Measurements from ENCODE around the gene PRKG2.

- no peak for TF ChIP-seq CTCF (IDR thresholded peaks at IDR 0.05)
- no peak for TF ChIP-seq POLR2AphosphoS5 (IDR thresholded peaks at IDR 0.05)
- no peak for TF ChIP-seq POLR2A (IDR thresholded peaks at IDR 0.05; ENCODE audit: low read depth)
- no peak for TF ChIP-seq EP300 (IDR thresholded peaks at IDR 0.05)
Measured at GRCh38 chr4:81120055-81120454, 95.0 kb downstream of the PRKG2 start.
